Measurements from ENCODE around the gene ZFPM1. TPM values are rescaled to one million over a fixed set of nuclear protein-coding genes. Genes with fewer than 3 reads are reported as not detected.

Gene ZFPM1
- total and polyA plus RNA-seq, 12 donors = 0.37 to 23.8 (median 3.5) TPM

GRCh38 chr16:88512728-88513696, 59.9 kb downstream of the ZFPM1 start:
- peak in 1 of 7 donors; percentile 75 for DNase-seq
- Histone ChIP-seq H3K4me3 (no peak overlapping the region), H3K27ac (peak overlapping the region in 1 of 5 donors; percentile 20), H3K4me1 (replicated peaks in 1 of 2) (no peaks in the 10 kb centered on the region), H3K36me3 (replicated peaks in 1 of 2) (no peaks in the 10 kb centered on the region), H3K9me3 (replicated peaks in 1 of 3) (no peaks in the 10 kb centered on the region), H3K27me3 (no peaks in the 10 kb centered on the region)
- TF ChIP-seq POLR2A (IDR thresholded peaks at IDR 0.05) = no peak
- TF ChIP-seq, protein P1, sequence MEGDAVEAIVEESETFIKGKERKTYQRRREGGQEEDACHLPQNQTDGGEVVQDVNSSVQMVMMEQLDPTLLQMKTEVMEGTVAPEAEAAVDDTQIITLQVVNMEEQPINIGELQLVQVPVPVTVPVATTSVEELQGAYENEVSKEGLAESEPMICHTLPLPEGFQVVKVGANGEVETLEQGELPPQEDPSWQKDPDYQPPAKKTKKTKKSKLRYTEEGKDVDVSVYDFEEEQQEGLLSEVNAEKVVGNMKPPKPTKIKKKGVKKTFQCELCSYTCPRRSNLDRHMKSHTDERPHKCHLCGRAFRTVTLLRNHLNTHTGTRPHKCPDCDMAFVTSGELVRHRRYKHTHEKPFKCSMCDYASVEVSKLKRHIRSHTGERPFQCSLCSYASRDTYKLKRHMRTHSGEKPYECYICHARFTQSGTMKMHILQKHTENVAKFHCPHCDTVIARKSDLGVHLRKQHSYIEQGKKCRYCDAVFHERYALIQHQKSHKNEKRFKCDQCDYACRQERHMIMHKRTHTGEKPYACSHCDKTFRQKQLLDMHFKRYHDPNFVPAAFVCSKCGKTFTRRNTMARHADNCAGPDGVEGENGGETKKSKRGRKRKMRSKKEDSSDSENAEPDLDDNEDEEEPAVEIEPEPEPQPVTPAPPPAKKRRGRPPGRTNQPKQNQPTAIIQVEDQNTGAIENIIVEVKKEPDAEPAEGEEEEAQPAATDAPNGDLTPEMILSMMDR (IDR thresholded peaks at IDR 0.05) = no peak
- WGBS, 4 donors = 70 to 89% (median 87%) methylated on average over 14 to 35 of the region's 35 CpGs
- intact Hi-C loops (cut with DNase I) = no loop called here

DNA sequence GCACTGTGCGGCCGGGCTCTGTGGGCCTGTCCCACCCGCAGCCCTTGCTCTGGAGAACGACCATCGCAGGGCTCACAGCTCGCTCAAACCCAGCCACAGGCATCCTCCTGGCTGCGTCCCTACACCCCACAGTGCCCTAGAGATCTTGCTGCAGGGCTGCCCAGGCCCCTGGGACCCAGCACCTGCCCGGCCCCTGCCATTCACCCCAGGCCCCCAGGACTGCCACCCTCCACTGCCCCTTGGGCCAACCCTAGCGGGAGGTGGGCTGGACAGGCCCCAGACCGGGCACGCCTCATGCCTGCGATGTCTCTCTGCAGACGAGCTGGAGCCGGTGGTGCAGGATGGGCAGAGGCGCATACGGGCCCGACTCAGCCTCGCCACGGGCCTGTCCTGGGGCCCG, 61.0 kb downstream of the ZFPM1 start:
- intact Hi-C loops (cut with DNase I) = no loop called here
- TF ChIP-seq, protein P1 (IDR thresholded peaks at IDR 0.05) = no peak
- no peak for TF ChIP-seq POLR2A (IDR thresholded peaks at IDR 0.05)
- H3K27ac ChIP-seq = peak overlapping the region in 1 of 5 donors; percentile 20
- no peaks in the 10 kb centered on the region for H3K36me3 ChIP-seq (replicated peaks in 1 of 2)
- 93 to 95% (median 94%) methylated on average over 4 to 20 of the region's 20 CpGs for WGBS, 4 donors
- no peak for DNase-seq
- H3K9me3 ChIP-seq (replicated peaks in 1 of 3) = no peaks in the 10 kb centered on the region
- no peak overlapping the region for H3K4me3 ChIP-seq
- H3K4me1 ChIP-seq (replicated peaks in 1 of 2) = no peaks in the 10 kb centered on the region
- no peaks in the 10 kb centered on the region for H3K27me3 ChIP-seq

- no peak for DNase-seq
- no peak overlapping the region for H3K4me3 ChIP-seq
- no peak overlapping the region for H3K27ac ChIP-seq
- no peaks in the 10 kb centered on the region for H3K4me1 ChIP-seq (replicated peaks in 1 of 2)
- no peaks in the 10 kb centered on the region for H3K36me3 ChIP-seq (replicated peaks in 1 of 2)
- WGBS, 4 donors = 80 to 88% (median 83%) methylated on average over 13 to 19 of the region's 19 CpGs
- no peaks in the 10 kb centered on the region for H3K9me3 ChIP-seq (replicated peaks in 1 of 3)
- intact Hi-C loops (cut with DNase I) = no loop called here
- TF ChIP-seq POLR2A (IDR thresholded peaks at IDR 0.05) = no peak
- TF ChIP-seq, protein P1 (IDR thresholded peaks at IDR 0.05) = no peak
- no peaks in the 10 kb centered on the region for H3K27me3 ChIP-seq
Observed at GRCh38 chr16:88514526-88515232, 61.6 kb downstream of the ZFPM1 start.

GRCh38 chr16:88515371-88515770, 62.3 kb downstream of the ZFPM1 start:
- intact Hi-C loops (cut with DNase I) = no loop called here
- 91 to 100% (median 96%) methylated on average over 4 to 9 of the region's 9 CpGs for WGBS, 4 donors
- Histone ChIP-seq H3K4me1 (replicated peaks in 1 of 2) (no peaks in the 10 kb centered on the region), H3K27me3 (no peaks in the 10 kb centered on the region), H3K4me3 (no peak overlapping the region), H3K9me3 (replicated peaks in 1 of 3) (no peaks in the 10 kb centered on the region), H3K27ac (no peak overlapping the region), H3K36me3 (replicated peaks in 1 of 2) (no peaks in the 10 kb centered on the region)
- no peak for TF ChIP-seq POLR2A (IDR thresholded peaks at IDR 0.05)
- TF ChIP-seq, protein P1 (IDR thresholded peaks at IDR 0.05) = no peak
- no peak for DNase-seq
